OCI-LY3 (cell line): ENCODE data around the gene YIPF7.
A peak's percentile ranks its signal among the peaks of the same experiment; 100 is the strongest.

ENCODE experiments used
- H2AFZ ChIP-seq: fragments of 200-600, 300-600 bp; shearing (Covaris generic); 2 replicates; pipeline ENCODE4 v1.6.0; 2014; ENCODE audit warnings: antibody characterized with exemption, low read depth, low read length
- H3K27ac ChIP-seq: fragments of 200-600, 300-600 bp; sonication (generic); 2 replicates; pipeline ENCODE4 v1.5.1; 2014; ENCODE audit warnings: mild to moderate bottlenecking, low read length, moderate library complexity, mixed read lengths
- H3K27me3 ChIP-seq: fragments of 200-600, 300-600 bp; sonication (generic); 2 replicates; pipeline ENCODE4 v1.6.1; 2014; ENCODE audit warnings: low read depth, low read length, mixed read lengths
- H3K36me3 ChIP-seq: fragments of 200-600, 300-600 bp; sonication (generic); replicated peaks from 2 replicates; pipeline ENCODE3; 2014; ENCODE audit warnings: low read depth, low read length, mixed read lengths
- H3K4me1 ChIP-seq: fragments of 300-600, 200-600 bp; sonication (generic); 2 replicates; pipeline ENCODE4 v1.6.1; 2014; ENCODE audit warnings: low read length, mixed read lengths
- H3K4me2 ChIP-seq: fragments of 200-600, 300-600 bp; sonication (generic); 2 replicates; pipeline ENCODE4 v1.6.1; 2014; ENCODE audit warnings: low read length, mixed read lengths
- H3K4me3 ChIP-seq: fragments of 300-600, 200-600 bp; sonication (generic); 2 replicates; pipeline ENCODE4 v1.5.1; 2014; ENCODE audit warnings: antibody characterized with exemption, mild to moderate bottlenecking, low read length, moderate library complexity
- H3K79me2 ChIP-seq: fragments of 300-600, 200-600 bp; shearing (Covaris generic); 2 replicates; pipeline ENCODE4 v1.6.1; 2014; ENCODE audit warnings: mild to moderate bottlenecking, low read length, mixed read lengths
- H3K9ac ChIP-seq: fragments of 300-600, 200-600 bp; shearing (Covaris generic); 2 replicates; pipeline ENCODE4 v1.6.0; 2014; ENCODE audit warnings: mild to moderate bottlenecking, low read length, moderate library complexity
- H3K9me3 ChIP-seq: fragments of 200-600, 300-600 bp; shearing (Covaris generic); 2 replicates; pipeline ENCODE4 v1.6.1; 2014; ENCODE audit warnings: low read length, mixed read lengths; ENCODE audit not compliant: insufficient read depth
- H4K20me1 ChIP-seq: fragments of 200-600, 300-600 bp; sonication (generic); 2 replicates; pipeline ENCODE4 v1.6.1; 2016; ENCODE audit warnings: low read length, mixed read lengths; ENCODE audit not compliant: insufficient read depth
- EZH2phosphoT487 ChIP-seq: fragments of 200-600 bp; shearing (Covaris generic); IDR thresholded peaks from 2 replicates; pipeline ENCODE4 v1.6.1; 2018; ENCODE audit warnings: antibody characterized with exemption, mixed run types, low read depth
- TF ChIP-seq, protein P1 (sequence below): fragments of 200-600, 300-600 bp; sonication (generic); IDR thresholded peaks from 2 replicates; pipeline ENCODE4 v1.5.1; 2014; ENCODE audit warnings: antibody characterized with exemption, low read length, low read depth

Gene YIPF7

DNA sequence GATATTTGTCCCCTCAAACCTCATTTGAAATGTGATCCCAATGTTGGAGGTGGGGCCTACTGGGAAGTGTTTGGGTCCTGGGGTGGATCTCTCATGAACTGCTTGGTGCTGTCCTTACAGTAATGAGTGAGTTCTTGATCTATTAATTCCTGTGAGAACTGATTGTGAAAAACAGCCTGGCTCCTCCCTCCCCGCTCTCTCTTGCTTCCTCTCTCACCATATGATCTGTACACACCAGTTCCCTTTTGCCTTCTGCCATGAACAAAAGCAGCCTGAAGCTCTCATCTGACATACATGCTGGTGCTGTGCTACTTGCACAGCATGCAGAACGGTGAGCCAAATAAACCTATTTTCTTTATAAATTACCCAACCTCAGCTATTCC is 11.2 kb upstream of the YIPF7 start:
- Histone ChIP-seq H3K9ac (no peak overlapping the region), H3K4me1 (peaks cover 10% of the 10 kb centered on the region), H2AFZ (0 out of 2 replicates have a peak overlapping the region, but pooled peaks have one; percentile 44), H3K27me3 (no peaks in the 10 kb centered on the region), H3K4me2 (peak overlapping the region; percentile 1; the same call in 1 of the 2 replicates), H3K4me3 (no peak overlapping the region), H4K20me1 (no peaks in the 10 kb centered on the region), H3K36me3 (no peaks in the 10 kb centered on the region), H3K9me3 (no peaks in the 10 kb centered on the region), H3K27ac (no peak overlapping the region), H3K79me2 (no peaks in the 10 kb centered on the region)
- TF ChIP-seq, protein P1, sequence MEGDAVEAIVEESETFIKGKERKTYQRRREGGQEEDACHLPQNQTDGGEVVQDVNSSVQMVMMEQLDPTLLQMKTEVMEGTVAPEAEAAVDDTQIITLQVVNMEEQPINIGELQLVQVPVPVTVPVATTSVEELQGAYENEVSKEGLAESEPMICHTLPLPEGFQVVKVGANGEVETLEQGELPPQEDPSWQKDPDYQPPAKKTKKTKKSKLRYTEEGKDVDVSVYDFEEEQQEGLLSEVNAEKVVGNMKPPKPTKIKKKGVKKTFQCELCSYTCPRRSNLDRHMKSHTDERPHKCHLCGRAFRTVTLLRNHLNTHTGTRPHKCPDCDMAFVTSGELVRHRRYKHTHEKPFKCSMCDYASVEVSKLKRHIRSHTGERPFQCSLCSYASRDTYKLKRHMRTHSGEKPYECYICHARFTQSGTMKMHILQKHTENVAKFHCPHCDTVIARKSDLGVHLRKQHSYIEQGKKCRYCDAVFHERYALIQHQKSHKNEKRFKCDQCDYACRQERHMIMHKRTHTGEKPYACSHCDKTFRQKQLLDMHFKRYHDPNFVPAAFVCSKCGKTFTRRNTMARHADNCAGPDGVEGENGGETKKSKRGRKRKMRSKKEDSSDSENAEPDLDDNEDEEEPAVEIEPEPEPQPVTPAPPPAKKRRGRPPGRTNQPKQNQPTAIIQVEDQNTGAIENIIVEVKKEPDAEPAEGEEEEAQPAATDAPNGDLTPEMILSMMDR = no peak
- TF ChIP-seq EZH2phosphoT487 = no peak

DNA sequence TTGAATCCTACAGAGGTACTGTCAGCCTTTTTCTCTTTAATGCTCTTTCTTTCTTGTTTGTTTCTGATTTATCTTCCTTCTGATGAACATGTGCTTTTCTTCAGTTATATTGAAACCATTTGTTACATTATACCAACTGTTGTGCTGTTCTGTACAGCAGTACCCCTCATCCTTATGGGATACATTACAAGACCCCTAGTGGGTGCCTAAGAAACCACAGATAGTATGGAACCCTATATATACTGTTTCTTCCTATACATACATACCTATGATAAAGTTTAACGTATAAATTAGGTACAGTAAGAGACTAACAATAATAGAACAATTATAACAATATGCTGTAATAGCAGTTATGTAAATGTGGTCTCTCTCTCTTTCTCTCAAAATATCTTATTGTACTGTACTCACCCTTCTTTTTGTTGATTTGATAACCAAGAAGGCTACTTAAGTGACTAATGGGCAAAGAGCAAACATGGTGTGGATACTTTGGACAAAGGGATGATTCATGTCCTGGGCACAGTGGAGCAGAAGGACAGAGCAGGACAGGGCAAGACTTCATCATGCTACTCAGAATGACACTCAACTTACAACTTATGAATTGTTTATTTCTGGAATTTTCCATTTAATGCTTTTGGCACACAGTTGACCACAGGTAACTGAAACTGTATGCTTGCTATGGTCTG is 10.7 kb upstream of the YIPF7 start:
- no peak for TF ChIP-seq EZH2phosphoT487
- TF ChIP-seq, protein P1 = no peak
- Histone ChIP-seq H4K20me1 (no peaks in the 10 kb centered on the region), H3K36me3 (no peaks in the 10 kb centered on the region), H3K4me3 (no peak overlapping the region), H3K4me2 (peak overlapping the region; percentile 1; the same call in 1 of the 2 replicates), H2AFZ (no peak overlapping the region), H3K79me2 (no peaks in the 10 kb centered on the region), H3K4me1 (peaks cover 10% of the 10 kb centered on the region), H3K9me3 (no peaks in the 10 kb centered on the region), H3K27me3 (no peaks in the 10 kb centered on the region), H3K27ac (no peak overlapping the region), H3K9ac (no peak overlapping the region)

DNA sequence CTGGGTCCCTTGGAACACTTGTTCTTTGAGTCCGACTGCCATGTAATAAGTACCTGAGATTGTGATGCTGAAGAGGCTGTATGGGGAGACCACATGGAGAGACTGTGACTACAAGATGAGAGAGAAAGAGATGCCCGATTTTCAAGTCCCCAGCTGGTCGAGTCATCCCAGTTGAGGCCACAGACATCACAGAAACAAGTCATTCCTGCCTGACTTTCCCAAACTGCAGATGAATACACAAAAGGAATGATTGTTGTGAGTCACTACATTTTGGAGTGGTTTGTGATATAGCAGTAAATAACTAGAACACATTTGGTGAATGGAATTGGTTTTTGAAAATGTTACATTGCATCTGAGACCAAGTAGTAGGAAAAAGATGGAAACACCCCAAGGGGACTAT is 9.0 kb upstream of the YIPF7 start:
- H4K20me1 ChIP-seq = no peaks in the 10 kb centered on the region
- no peak for TF ChIP-seq EZH2phosphoT487
- TF ChIP-seq, protein P1 = no peak
- H3K4me1 ChIP-seq = peaks cover 10% of the 10 kb centered on the region
- H3K4me2 ChIP-seq = no peak overlapping the region
- no peak overlapping the region for H3K27ac ChIP-seq
- no peak overlapping the region for H3K9ac ChIP-seq
- no peak overlapping the region for H3K4me3 ChIP-seq
- no peaks in the 10 kb centered on the region for H3K36me3 ChIP-seq
- no peaks in the 10 kb centered on the region for H3K9me3 ChIP-seq
- H3K79me2 ChIP-seq = no peaks in the 10 kb centered on the region
- no peaks in the 10 kb centered on the region for H3K27me3 ChIP-seq
- no peak overlapping the region for H2AFZ ChIP-seq

DNA sequence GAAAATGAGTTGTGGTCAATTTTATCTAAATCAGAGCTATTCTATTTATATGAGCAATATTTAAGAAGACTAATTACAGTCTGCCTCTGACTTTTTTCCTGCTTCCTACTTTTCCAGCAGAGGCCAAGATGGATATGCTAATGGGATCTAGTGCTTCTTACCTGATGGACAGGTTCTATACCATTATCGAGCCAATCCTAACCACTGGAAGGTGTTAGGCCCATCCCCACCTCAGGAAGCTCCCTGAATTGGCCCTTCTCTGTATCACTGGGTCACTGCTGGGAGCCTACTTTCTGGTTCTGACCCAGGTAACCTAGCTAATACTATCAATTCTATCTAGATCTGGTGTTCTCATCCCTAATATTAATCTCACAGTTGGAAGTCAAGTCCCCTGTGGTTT is 577 bp upstream of the YIPF7 start:
- Histone ChIP-seq H3K4me2 (no peak overlapping the region), H3K27me3 (no peaks in the 10 kb centered on the region), H3K9me3 (no peaks in the 10 kb centered on the region), H3K4me1 (no peaks in the 10 kb centered on the region), H3K79me2 (no peaks in the 10 kb centered on the region), H3K27ac (no peak overlapping the region), H2AFZ (no peak overlapping the region), H3K4me3 (no peak overlapping the region), H4K20me1 (no peaks in the 10 kb centered on the region), H3K36me3 (no peaks in the 10 kb centered on the region), H3K9ac (no peak overlapping the region)
- TF ChIP-seq, protein P1 = no peak
- no peak for TF ChIP-seq EZH2phosphoT487
